HPDE6-E6E7 (cell line): ENCODE data around the gene PSD4.

ENCODE experiments used
- DNase-seq: peaks from one replicate; pipeline ENCODE4 v3.0.0; 2011; ENCODE audit warnings: missing footprints; ENCODE audit errors: extremely low spot score

PSD4 gene

DNA sequence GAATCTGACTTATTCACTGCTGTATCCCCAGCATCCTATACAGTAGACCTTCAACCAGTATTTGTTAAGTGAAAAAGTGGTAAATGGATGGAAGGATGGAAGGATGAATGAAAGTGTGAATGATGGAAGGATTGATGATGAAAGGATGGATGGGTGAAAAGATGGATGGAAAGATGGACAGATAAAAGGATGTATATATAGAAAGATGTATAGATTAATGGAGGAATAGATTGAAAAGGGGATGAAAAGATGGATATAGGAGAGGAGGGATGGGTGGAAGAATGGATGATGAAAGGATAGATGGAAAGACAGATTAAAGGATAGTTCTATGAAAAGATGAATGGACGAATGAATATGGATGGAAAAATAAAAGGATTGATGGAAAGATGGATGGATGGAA lies 50.0 kb downstream of the PSD4 start:
- DNase-seq = no peak

DNA sequence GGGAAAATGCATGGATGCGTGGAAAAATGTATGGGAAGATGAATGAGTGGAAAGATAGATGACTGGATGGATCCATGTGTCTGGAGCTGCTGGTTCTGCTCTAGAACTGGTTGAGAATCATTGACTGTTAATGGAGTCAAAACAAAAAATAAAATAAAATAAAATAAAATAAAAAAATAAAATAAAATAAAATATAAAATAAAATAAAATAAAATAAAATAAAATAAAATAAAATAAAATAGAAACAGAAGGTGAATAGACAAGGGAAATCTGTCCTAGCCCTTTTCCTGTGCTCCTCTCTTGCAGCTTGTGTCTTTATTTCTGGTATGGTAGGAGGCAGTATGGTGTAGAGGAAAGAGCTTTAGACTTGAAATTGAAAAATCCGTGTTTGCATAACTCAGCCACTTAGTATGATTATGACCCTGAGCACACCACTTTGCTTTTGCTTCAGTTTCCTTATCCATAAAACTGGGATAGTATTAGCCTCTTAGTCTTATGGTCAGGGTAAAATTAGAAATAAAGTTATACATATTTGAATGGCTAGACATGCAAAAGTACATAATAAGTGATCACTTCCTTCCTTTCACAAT lies 51.0 kb downstream of the PSD4 start:
- DNase-seq = no peak

DNA sequence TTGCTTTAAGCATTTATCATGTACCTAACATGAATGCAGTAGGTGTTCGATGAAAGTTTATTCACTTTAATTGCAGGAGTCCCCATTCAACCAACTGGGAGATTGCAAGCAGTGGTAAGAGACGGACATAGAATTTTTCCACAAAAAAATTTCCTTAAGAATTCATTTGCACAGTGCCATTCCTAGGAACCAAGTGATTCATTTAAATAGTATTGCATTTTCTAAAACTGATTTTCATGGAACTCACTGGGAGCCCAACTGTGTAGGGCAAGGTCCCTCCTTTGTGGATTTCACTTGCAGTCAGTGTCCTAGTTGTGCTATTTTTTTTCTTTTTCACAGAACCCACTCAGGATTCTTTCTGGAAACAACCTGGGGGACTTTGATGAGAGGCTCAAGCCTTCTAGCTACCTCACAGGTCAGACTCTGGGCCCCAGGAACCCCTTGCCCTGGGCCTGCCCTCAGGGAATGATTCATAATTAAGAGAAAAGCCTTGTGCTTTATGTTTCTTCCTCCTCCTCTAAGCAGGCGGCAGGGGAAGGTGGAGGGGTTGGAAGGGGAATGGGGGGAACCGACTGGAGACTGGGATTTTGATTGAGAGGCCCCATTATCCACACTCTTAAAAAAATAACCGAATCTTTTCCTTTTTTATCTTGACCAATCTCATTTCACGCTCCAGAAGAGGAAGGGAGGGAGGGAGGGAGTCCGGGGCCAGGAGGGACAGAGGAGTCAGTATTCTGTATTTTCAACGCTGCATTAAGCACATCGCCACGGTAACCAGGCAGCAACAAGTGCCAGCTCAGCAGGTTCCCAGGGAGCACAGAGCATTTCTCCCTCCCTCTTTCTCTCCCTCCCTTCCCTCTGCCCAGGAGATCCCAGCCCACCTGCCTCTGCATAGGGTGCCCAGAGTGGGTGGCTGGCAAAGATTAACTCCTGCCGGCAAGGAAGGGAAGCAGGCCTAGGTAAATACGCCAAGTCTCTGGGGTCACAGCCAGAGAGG lies 51.8 kb downstream of the PSD4 start:
- DNase-seq = no peak

DNA sequence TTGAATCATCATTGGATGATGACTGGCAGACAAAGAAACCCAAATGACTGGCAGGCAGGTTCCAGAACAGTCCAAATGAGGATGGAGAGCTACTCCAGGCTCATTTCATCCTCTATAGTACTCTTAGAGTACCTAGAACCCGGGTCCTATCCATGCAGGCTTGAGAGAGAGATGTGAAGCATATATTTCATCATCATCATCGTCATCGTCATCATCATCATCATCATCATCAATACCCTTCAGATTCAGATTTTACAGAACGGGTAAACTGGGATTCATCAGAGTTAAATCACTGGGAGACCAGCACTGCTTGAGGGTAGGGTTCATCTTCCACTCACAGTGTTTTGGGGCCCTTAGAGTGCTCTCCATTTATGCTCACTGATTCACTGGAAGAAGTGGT lies 52.7 kb downstream of the PSD4 start:
- DNase-seq = no peak

DNA sequence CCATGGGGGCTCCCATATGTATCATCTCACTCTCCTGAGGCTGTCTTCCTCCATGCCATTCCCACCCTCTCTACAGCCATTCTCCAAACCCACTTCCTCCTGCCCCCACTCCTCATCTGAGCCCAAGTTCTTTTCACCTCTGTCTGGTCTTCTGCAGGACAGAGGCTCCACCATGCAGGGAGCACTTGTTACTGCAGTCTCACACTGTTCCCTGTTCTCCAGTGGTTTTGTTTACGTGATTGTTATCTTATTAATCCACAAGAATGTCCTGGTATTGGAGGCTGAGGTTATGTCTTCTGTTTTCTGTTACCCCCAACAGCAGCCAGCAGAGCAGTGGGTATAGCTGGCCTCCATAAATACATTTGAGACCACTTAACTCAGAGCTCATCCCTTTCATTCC lies 53.5 kb downstream of the PSD4 start:
- no peak for DNase-seq

DNA sequence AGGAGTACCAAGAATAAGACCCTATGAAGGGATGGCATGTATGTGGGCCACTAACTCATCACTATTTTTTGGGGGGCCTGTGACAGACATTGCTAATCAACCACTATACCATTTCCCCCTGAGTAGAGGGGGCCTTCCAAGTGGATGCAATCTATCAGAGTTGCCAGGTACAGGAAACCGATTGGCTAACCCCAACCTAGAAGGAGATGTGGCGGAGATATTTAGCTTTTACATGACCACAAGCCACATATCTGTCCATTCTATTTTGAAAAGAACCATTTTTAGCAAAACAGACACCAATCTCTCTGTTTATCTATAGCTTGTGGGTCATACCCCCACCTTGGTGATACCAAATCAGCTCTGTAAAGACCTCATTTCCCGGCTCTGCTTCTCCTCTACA lies 53.9 kb downstream of the PSD4 start:
- no peak for DNase-seq

DNA sequence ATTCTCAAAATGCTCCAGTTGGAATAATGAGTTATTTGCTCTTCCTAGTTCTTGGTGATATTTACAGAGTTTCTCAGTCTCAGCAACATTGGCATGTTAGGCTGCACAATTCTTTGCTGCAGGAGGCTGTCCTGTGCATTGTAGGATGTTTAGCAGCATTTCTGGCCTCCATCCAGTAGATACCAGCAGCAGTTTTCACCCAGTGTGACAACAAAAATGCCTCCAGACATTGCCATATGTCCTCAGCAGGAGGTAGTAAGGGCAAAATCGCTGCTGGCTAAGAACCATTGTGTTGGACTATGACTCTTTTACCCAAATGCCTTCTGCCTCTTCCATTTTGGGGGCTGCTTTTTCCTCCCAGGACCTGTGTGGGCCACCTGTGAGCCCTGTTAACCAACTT lies 54.6 kb downstream of the PSD4 start:
- no peak for DNase-seq

DNA sequence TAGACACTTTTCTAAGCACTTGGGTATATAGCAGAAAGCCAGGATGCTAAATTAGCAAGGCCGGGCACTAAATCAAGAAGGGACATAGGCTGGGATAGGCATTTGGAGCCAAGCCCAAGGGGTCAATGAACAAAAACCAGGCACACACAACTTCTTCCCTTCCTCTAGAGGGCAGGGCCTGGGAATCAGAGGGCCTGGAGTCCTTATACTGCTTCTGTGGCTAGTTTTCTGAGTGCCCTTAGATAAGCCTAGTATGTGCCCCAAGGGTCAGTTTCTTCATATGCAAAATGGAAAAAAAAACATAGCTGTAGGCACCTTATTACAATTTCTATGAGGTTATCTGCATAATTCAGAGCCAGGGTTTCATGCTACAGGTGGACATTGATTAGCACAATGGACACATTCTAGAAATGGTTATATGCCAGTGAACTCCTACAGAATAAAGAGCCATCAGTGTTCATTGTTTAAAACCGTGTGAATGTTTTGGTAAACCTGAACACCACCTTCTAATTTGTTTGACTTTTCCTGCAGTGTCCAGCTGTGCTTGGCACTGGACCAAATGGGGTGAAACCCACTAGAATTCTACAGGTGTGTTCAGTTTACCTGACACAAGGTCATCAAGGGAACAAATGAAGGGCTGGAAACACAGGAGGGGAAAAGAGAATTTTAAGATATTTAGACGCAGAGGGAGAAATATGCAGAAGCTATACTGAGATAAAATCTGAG lies 55.4 kb downstream of the PSD4 start:
- DNase-seq = no peak

DNA sequence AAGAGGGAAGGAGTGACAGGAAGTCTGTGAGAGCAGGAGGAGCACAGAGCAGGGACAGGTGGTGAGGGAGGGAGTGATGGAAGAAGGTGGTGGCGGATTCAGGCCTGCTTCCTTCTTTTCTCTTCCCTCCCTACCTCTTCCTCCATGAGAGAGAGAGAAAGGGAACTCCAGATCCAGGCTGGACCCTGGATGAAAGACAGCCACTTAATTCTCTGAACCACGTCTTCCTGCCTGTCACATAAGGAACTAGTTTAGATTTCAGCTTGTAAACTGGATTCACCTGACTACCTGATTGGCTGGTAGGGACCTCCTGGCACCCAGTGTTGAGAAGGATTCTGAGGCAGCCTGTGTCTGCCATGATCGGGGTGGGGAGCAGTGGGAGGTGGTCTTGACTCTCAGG lies 56.0 kb downstream of the PSD4 start:
- no peak for DNase-seq

DNA sequence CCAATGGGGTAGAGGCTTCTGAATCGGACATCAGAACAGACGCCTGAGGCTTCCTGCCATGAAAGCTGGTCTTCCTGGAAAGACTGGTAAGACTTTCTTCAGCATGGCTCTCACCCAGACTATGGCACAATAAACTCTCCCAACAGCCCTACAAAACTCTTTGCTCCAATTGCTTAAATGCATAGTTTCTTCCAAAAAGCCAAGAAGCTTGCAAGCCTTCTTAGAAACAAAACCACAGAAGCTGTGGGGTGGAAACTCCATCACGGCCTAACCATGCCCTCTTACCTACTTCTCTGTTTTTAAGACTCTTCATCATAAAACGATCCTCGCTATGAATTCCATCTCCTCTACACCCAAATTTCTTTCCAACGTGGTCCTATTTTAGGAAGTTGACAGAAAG lies 56.8 kb downstream of the PSD4 start:
- DNase-seq = no peak

DNA sequence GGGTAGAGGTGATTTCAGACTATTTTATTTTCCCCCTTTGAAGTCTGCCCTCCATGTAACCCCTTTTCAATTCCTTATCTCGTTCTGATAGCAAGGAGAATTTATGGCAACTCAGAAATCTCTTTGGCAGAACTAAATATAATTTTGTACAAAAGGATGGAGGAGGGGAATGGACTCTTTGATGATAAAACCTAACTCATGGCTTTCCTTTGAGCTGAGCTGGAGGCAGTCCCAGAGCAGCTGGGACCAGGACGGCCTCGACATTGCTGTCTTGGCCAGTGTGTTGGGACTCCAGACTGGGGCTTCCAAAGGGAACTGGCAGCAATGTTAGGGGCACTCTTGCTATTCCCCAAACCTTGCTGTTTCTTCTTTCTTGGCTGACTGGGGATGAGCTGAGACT lies 57.3 kb downstream of the PSD4 start:
- DNase-seq = no peak

DNA sequence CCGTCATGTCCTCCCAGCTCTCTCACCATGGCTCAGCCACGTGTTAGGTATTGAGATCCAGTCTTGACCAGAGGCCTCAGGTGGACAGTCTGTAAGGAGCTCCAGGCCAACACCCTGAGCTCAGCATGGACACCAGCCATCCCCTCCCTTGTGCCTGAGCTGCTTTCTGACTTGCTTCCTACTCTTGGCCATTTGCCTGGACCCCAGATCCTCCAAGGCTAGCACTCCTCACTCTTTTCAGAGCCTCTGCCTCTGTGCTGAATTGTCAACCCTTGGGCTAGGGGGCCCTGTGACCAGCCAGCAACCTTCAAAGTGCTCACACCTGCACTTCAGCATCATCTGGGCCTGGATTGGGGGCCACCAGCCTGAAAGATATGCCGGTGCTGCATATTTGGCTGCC lies 58.4 kb downstream of the PSD4 start:
- no peak for DNase-seq

DNA sequence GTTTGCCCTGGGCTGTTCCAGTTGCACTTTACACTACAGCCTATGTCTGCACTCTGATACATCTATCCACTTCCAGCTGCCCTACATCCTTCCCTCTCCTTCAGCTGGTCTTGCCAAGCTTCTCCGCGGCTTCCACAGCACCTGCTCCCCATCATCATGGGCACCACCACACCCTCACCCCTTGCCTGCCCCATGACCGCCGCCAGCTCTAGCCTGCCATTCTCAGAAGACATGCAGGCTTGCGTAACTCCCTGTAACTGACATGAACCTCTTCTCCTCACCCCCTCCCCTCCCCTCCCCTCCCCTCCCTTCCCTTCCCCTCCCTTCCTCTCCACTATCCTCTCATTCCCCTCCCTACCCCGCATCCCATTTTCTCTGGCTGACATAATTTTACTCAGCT lies 59.0 kb downstream of the PSD4 start:
- DNase-seq = no peak

DNA sequence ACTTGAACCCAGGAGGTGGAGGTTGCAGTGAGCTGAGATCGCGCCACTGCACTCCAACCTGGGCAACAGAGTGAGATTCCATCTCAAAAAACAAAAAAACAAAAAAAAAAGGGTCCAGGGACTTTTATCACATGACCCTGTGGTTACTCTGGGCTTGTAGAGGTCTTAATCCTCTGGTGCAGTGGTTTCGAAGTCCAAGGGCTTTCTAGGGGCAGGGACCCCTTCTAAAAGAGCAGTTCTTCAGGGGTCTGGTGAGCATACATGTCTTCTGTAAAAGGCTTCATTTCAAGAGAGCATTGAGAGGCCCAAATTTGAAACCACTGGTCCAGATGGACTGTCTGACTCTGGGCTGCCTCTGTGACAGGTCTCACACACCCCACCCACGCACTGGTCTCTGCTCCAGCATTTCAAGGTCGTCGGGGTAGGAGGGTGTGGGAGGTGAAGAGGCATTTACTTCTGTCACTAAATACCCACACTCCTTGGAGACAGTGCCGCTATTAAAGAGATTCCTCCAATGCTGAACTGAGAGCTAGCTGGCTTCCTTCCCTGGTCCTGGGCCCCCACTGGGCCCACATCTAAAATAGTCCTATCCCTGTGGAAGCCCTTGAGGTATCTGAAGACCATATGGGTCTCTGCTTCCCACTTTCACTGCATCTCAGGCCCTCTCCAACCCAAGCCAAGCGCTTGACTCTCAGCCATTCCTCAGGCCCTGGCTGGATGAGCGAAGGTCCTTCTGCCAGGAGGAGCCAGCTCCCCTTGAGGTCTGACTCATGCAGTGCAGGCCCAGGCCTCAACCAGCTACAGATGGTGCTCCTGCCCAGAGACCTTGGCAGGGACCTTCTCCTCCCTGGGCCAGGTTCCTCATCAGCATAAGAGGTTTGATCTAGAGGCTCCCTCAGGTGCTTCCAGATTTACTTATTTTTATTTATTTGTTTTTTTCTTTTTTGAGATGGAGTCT lies 60.1 kb downstream of the PSD4 start:
- peak; percentile 33 for DNase-seq

DNA sequence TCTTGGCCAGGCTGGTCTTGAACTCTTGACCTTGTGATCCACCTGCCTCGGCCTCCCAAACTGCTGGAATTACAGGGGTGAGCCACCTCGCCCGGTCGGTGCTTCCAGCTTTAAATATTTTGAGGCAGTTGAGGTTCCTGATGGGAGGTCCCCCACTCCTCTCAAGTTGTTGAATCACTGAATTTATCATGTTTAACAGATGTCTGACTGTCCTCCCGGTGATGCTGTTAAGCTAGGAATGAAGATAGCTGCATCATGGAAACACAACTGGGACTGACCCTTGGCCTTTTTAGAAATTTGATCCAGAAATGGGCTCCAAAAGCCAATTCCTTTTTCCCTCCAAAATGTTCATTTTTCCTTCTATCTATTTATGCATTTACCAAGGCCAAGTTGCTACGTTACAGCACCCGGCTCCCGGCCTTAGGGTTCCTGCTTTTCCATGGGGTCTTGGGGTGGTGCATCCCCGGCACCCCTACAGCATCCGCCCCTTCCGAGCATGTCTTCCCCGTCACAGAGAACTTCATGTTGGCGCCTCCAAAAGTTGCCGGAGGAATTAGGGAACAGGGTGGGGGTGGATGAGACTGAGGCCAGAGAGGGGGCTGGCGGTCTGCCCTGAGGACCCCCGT lies 61.1 kb downstream of the PSD4 start:
- no peak for DNase-seq

DNA sequence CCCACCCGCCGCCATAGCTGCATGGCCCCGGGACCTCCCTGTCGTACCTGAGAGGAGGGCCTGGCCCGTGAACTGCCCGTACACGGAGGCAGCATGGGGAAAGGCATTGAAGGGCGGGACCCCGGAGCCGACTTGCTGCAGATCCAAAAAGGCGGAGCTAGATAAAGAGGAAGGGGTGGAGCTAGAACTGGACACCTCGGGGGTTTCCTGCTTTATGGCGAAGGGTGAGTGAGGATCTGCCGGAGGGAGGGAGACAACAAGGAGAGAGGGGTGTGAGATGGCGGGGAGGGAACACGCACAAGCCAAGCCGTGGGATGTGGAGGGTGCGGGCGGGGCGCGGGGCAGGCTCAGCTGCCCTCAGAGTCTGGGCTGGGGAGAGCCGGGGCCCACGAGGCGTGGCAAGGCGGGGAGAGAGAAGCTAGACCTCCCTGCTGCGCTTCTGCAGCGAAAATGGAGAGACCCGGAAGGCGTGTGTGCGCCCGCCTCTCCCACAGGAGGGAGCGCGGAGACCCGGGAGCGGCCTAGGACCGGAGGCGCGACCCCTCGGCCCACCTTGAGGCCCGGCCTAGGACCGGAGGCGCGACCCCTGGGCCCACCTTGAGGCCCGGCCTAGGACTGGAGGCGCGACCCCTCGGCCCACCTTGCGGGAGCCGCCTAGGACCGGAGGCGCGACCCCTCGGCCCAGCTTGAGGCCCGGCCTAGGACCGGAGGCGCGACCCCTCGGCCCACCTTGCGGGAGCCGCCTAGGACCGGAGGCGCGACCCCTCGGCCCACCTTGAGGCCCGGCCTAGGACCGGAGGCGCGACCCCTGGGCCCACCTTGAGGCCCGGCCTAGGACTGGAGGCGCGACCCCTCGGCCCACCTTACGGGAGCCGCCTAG lies 61.8 kb downstream of the PSD4 start:
- DNase-seq = peak; percentile 95

DNA sequence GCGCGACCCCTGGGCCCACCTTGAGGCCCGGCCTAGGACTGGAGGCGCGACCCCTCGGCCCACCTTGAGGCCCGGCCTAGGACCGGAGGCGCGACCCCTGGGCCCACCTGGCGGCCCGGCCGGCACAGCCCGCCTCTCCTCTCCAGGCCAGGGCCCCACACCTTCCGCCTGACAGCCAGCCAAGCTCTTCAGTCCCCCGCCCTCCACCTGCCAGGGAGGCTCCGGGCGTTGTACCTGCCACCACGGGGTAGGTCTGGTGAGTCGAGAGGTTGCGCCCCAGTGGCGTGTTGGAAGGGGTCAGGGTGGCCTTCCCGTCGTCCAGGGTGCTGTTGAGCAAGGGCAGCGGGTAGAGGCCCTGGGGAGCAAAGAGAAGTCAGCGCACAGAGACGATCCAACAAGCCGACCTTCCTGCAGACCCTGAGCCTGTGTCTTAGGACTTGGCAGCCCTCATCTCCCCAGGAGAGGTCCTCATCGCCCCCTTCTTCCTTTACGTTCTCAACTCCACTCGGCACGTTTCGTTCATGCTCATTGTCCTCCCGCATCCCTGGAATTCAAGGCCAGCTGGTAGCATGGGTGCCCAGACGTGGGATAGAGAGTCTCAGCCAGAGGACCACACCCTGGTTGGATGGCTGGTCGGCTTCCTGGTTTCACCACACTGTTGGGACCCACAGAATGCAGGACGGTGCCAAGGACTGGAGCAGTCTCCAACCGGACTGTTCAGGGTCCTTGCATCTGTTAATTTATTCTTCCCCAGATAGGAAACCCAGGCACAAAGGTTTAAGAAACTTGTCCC lies 62.8 kb downstream of the PSD4 start:
- peak; percentile 23 for DNase-seq

DNA sequence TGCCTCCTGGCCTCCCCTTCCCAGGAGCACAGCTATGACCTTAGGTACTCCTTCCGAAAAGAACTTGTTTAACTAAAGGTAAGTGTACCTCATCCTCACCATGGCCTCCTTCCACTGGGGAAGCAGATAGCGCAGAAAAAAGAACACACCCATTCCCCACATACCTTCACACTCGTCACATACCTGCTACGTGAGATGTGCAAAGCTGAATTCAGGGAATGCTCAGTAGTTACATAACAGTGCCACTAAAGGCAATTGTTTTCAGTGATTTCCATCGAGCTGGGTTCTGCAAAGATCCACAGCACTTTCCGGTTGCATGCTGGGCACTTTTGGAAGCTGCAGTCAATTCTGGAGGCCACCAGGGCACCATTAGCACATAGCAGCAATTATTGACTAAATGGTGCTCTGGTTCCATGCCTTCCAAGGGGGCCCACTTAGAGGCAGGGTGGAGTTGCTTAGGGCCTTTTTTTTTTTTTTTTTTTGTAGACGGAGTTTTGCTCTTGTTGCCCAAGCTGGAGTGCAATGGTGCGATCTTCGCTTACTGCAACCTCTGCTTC lies 63.9 kb downstream of the PSD4 start:
- no peak for DNase-seq
